Measurements from ENCODE around the gene AFAP1L1.

AFAP1L1 gene

GRCh38 chr5:149271716-149272563, at the start of gene AFAP1L1 (continued):
- TF ChIP-seq ZBTB1 (tag by site-specific recombination; IDR thresholded peaks at IDR 0.05), result 0 out of 2 replicates have a peak, but pooled peaks have one; percentile 14
- peak; percentile 85 for TF ChIP-seq PRDM10 (tag by site-specific recombination; IDR thresholded peaks at IDR 0.05)
- TF ChIP-seq ZNF391 (tag by site-specific recombination; IDR thresholded peaks at IDR 0.05; ENCODE audit: borderline replicate concordance, low read depth), result no peak
- TF ChIP-seq ZNF239 (tag by site-specific recombination; IDR thresholded peaks at IDR 0.05), result no peak
- TF ChIP-seq ZNF24 (tag by site-specific recombination; IDR thresholded peaks at IDR 0.05), result no peak; the same call in 1 of the 2 replicates
- no peak for TF ChIP-seq ZNF214 (tag by site-specific recombination; IDR thresholded peaks at IDR 0.05; ENCODE audit: borderline replicate concordance)
- no peak for TF ChIP-seq ZNF596 (tag by site-specific recombination; IDR thresholded peaks at IDR 0.05)
- TF ChIP-seq, protein P1, sequence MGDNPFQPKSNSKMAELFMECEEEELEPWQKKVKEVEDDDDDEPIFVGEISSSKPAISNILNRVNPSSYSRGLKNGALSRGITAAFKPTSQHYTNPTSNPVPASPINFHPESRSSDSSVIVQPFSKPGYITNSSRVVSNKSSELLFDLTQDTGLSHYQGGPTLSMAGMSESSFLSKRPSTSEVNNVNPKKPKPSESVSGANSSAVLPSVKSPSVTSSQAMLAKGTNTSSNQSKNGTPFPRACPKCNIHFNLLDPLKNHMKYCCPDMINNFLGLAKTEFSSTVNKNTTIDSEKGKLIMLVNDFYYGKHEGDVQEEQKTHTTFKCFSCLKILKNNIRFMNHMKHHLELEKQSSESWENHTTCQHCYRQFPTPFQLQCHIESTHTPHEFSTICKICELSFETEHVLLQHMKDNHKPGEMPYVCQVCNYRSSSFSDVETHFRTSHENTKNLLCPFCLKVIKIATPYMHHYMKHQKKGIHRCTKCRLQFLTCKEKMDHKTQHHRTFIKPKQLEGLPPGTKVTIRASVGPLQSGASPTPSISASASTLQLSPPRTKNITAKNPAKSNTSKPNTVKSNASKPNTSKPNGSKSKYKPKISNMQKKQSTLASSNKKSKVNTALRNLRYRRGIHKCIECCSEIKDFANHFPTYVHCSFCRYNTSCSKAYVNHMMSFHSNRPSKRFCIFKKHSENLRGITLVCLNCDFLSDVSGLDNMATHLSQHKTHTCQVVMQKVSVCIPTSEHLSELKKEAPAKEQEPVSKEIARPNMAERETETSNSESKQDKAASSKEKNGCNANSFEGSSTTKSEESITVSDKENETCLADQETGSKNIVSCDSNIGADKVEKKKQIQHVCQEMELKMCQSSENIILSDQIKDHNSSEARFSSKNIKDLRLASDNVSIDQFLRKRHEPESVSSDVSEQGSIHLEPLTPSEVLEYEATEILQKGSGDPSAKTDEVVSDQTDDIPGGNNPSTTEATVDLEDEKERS (tag by site-specific recombination; IDR thresholded peaks at IDR 0.05), result no peak
- 0 out of 2 replicates have a peak, but pooled peaks have one; percentile 31 for TF ChIP-seq SP7 (tag by site-specific recombination; IDR thresholded peaks at IDR 0.05)
- TF ChIP-seq HOXD13 (CRISPR knock-in tag; IDR thresholded peaks at IDR 0.05; ENCODE audit: borderline replicate concordance), result no peak
- no peak for TF ChIP-seq WT1 (tag by site-specific recombination; IDR thresholded peaks at IDR 0.05)
- peak; percentile 71 for TF ChIP-seq ZNF341 (tag by site-specific recombination; IDR thresholded peaks at IDR 0.05; ENCODE audit: low read depth)
- TF ChIP-seq ZSCAN23 (tag by site-specific recombination; IDR thresholded peaks at IDR 0.05), result no peak
- TF ChIP-seq ZNF335 (tag by site-specific recombination; conservative IDR thresholded peaks at IDR 0.05), result peak; percentile 66
- TF ChIP-seq PATZ1 (tag by site-specific recombination; IDR thresholded peaks at IDR 0.05), result no peak; the same call in none of the 2 replicates
- 0 out of 2 replicates have a peak, but pooled peaks have one; percentile 26 for TF ChIP-seq MZF1 (tag by site-specific recombination; IDR thresholded peaks at IDR 0.05; ENCODE audit: borderline replicate concordance)
- TF ChIP-seq, protein P2, sequence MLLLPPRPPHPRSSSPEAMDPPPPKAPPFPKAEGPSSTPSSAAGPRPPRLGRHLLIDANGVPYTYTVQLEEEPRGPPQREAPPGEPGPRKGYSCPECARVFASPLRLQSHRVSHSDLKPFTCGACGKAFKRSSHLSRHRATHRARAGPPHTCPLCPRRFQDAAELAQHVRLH (tag by site-specific recombination; IDR thresholded peaks at IDR 0.05), result no peak
- TF ChIP-seq TRIM28 (IDR thresholded peaks at IDR 0.05; ENCODE audit: borderline replicate concordance, low read length), result no peak
- no peak for TF ChIP-seq RBAK (tag by site-specific recombination; IDR thresholded peaks at IDR 0.05)
- TF ChIP-seq ZNF140 (tag by site-specific recombination; IDR thresholded peaks at IDR 0.05), result no peak
- TF ChIP-seq SETDB1 (IDR thresholded peaks at IDR 0.05; ENCODE audit: insufficient read length, low read length), result no peak
- TF ChIP-seq ZNF704 (tag by site-specific recombination; IDR thresholded peaks at IDR 0.05), result no peak
- TF ChIP-seq BCL11A (tag by site-specific recombination; IDR thresholded peaks at IDR 0.05; ENCODE audit: low read depth), result no peak
- TF ChIP-seq ZSCAN16 (tag by site-specific recombination; IDR thresholded peaks at IDR 0.05), result no peak
- TF ChIP-seq ZNF747 (tag by site-specific recombination; IDR thresholded peaks at IDR 0.05), result no peak

Data from HEK293 (cell line).